GM12873 (cell line): ENCODE results near the gene NOXO1.

ENCODE experiments used
- CTCF ChIP-seq: IDR thresholded peaks from 2 replicates; pipeline ENCODE4 v1.5.1; 2012; ENCODE audit warnings: low read depth, mild to moderate bottlenecking, moderate library complexity, low read length, control low read depth; ENCODE audit not compliant: insufficient read depth; ENCODE audit errors: missing control alignments

Gene NOXO1

DNA sequence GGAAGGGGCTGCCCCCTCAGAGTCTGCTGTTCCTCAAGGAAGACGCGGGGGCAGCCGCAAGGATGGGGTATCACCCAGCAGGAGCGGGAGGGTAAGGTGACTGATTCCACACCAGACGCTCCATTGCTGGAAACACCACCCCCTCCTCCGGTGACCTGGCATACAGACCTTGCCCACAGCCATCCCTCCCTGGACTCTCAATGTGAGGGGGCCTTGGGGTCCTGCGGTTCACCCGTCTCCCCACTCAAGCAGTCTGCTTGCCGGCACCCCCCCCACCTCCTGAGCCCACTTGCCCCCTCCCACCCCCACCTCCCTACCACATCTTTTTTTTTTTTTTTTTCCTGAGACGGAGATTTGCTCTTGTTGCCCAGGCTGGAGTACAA lies 50.9 kb downstream of the NOXO1 start:
- no peak for TF ChIP-seq CTCF

GRCh38 chr16:1929578-1930337 lies 51.5 kb downstream of the NOXO1 start:
- peak; percentile 89 for TF ChIP-seq CTCF

DNA sequence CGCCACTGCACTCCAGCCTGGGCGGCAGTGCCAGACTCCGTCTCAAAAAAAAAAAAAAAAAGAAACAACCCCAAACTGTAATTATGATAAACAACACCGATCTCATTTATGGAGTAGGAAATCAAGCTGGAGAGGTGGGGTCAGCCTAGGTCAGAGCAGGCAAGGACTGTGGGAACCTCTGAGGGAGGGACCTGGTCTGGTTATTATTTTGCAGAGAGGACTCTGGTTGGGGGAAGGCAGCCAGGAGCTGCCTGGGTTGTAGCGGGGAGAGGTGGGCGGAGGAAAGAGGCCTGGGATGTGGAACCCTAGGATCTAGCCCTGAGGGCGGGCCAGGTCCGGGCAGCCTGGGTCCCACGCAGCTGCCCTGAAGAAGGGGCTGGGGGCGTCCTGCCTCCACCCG lies 52.2 kb downstream of the NOXO1 start:
- TF ChIP-seq CTCF, result no peak
